Suppressor macrophage treated with lipopolysaccharide for 1 hour (primary cell): Measurements from ENCODE around the gene ATXN2.
"Not testable (repeated sequence)": the region's sequence is repeated elsewhere in the genome, so short reads cannot be mapped to it uniquely, and the experiment has no call there.

ENCODE experiments used
- DNase-seq, 3 donors: peaks; one replicate each; pipeline ENCODE4 v3.0.0-alpha.2; 2020 to 2022

ATXN2 gene

GRCh38 chr12:111494676-111495075 lies 104.4 kb downstream of the ATXN2 start:
- no peak for DNase-seq

DNA sequence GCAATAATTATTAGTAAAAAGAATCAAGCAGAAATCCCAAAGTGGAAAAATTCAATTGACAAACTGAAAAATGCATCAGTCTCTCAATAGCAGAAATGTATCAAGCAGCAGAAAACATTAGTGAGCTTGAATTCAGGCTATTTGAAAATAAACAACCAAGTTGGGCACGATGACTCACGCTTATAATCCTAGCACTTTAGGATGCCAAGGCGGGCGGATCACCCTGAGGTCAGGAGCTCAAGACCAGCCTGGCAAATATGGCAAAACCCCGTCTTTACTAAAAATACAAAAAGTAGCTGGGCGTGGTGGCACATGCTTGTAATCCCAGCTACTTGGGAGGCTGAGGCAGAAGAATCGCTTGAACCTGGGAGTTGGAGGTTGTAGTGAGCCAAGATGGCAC lies 106.1 kb downstream of the ATXN2 start:
- DNase-seq: not testable (repeated sequence)

DNA sequence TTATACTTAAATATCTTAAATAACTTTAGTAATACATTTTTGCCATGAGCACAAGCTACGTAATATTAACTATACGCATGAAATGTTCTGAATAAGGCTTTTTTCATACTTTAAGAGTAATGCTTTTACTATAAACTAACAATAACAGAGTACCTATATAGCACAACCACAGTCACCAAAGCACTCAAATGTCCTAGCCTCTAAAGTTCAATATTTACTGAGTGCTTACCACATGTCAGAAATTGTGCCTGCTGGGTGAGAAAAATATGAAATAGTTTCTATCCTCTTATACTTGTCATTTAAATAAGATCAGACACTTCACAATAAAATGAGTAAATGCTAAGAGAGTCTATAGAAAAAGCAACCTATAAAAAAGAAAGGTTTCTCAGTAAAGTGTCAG lies 110.3 kb downstream of the ATXN2 start:
- no peak for DNase-seq

GRCh38 chr12:111488271-111488670 lies 110.8 kb downstream of the ATXN2 start:
- no peak for DNase-seq

DNA sequence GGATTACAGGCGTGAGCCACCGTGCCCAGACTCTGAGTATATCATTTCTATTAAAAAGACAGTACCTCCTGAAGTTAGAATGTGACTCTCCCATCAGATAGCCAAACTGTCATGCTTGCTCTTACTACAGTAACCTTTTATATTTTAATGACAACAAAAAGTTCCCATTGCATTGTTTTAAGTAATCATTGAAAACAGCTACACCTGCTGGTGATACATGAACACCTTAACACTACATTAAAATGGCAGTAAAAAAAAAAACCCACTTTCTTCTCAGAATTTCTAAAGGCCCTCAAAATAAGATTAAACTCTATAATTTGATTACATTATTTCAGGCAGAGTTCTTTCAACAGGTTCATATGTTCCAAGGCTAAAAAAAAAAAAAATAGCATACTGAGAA lies 116.7 kb downstream of the ATXN2 start:
- DNase-seq: peak in 2 of 3 donors; percentile 28 to 36

GRCh38 chr12:111471236-111471635 lies 127.9 kb downstream of the ATXN2 start:
- DNase-seq: peak; percentile 37 to 46 (median 40)

- peak in 2 of 3 donors; percentile 69 to 71 for DNase-seq
Measured at GRCh38 chr12:111469401-111469800, 129.7 kb downstream of the ATXN2 start.

DNA sequence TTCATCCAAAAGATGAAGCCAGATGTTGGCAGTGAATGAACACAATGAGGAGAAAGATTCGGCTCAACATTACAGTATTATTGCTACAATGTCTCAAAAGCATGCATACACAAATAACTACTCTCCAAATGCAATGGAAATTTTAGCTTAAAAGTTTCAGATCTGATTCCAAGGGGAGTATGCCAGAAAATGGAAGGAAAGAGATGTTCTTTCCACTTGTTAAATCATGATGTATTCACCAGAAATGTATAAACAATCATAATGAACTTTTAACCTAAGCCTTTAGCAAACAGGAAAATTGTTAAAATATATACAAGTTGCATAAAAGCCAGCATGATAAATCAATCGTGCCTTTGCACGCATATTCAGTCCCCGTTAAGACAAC lies 131.3 kb downstream of the ATXN2 start:
- no peak for DNase-seq

- DNase-seq: peak in 1 of 3 donors; percentile 23
Measured at GRCh38 chr12:111467092-111467856, 131.8 kb downstream of the ATXN2 start.

DNA sequence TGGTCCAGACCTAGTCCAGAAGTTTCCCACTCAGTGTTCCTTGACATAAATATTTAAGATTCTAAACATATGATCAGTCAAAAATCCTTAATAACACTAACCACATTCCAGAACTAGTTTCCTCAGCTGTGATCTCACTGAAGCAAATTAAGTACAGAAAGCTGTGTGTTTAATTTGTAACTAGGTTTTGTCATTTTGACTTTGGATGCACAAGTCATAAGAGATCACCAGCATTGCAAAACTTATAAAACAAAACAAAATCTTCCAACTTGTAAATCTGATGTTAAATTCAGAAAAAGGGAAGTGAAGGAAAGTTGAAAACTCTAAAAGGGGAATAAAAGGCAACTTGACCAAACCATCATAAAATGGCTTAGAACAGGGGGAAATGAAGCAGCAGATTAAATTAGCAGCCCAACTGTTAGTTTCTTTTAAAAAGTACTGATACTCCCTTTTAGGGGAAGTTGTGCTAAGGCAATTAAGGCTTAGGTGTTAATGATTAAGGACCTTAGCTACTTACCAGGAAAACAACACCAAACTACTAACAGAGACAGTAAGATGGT lies 136.8 kb downstream of the ATXN2 start:
- peak; percentile 15 to 68 (median 63) for DNase-seq

GRCh38 chr12:111460111-111460510 lies 139.0 kb downstream of the ATXN2 start:
- not testable (repeated sequence) for DNase-seq

- DNase-seq: no peak
Measured at GRCh38 chr12:111458546-111459172, 140.5 kb downstream of the ATXN2 start.

DNA sequence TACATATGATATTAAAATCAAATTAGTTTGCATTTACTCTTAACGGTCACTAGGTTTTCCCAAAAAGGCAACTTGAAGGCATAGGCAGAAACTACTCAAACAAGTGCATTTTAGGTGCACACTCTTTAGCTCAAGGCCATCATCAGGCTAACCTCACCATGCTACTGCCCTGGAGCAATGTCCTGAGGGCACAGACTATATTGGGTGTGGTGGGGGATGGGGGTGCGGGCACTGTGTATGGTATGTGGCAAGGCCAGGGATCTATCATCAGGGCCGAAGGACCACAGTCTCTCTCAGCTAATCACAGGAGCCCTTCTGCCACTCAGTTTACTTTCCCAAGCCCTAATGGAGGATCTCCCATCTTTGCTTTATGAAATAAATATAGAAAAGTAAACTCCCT lies 141.5 kb downstream of the ATXN2 start:
- no peak for DNase-seq

GRCh38 chr12:111457071-111457470 lies 142.0 kb downstream of the ATXN2 start:
- no peak for DNase-seq

DNA sequence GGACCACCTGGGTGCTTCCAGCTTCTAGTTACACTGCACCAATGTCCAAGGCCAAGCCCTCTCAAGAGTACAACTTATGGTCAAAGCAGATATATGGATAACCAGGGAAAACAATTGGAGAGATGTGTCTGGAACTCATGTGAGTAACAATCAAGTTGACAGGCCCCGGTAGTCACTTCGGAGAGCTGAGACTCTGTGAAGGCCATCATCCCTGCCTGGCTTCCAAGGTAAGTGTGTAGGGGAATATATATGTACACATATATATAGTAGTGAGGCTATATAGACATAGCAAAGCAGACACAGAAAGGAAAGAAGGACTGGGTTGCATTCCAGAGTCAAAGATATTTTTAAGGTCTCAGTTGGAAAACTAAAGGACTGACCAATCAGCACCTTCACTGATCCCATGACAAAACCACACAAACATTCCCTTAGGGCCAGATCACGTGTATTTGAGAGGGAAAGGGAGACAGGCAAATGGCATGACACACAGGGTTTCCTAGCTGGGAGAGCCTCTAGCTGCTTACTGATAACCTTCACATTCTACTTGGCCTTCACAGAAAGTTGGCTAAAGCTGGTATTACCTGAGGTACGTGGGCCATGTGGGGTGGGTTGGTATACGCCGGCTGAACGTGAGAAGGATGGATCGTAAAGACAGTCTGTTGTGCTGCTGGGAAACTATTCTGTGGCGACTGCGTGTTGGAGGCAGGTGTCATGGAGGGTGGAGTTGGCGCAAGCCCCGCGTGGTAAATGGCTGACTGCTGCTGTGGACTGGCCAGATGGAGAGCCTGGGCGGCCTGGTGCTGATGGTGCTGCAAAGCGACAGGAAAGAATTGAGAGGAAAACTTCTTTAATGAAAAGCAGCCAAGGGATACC lies 143.4 kb downstream of the ATXN2 start:
- no peak for DNase-seq

DNA sequence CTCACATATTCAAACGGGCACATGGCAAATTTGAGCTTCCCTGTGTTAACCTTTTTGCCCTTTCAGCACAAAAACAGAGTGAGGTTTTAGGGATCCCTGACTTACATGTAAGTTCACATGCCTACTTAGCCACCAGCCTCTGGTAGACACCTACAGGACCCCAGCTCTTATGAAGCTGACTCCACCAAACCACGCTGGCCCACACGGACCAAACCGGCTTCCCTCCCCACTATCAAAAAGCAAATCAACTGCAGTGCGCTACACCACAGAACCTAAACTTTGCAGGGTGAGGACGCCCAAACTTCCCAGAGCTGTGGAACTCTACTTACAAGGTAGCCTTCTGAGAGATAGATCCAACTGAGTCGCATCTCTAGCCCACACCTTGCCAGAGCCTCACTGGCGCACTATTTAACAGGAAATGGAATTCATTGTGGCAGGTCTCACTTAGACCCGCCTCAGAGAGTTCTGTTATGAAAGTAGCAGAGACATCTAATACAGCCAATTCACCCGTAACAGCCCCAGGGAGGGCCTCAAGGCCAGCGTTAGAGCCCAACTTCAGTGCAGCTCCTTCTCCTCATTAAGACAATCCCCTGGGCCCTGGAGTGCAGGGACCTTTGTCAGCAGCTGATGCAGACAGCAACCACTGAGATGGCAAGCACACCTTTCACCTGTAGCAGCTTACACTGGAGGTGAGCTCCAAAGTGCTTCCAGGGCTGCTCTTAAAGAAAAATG lies 144.2 kb downstream of the ATXN2 start:
- DNase-seq: no peak

DNA sequence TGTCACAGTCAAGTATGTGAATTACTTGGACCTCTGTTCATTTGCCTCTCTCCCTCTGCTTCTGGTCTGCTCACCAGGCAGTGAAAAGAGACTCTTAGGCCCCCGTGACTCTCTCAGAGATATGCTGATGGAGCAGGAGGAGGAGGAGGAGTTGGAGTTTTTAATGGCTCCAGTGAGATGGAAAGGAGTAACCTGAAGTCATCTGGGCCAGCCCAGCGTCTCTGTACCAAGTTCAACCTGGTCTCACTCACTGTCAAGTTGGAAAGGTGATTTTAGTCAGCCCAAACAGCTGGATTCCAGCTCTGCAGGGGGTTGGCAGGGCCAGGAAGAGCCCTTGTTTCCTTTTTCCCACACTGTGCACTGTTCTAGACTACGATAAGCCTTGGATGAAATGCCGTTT lies 144.8 kb downstream of the ATXN2 start:
- no peak for DNase-seq

DNA sequence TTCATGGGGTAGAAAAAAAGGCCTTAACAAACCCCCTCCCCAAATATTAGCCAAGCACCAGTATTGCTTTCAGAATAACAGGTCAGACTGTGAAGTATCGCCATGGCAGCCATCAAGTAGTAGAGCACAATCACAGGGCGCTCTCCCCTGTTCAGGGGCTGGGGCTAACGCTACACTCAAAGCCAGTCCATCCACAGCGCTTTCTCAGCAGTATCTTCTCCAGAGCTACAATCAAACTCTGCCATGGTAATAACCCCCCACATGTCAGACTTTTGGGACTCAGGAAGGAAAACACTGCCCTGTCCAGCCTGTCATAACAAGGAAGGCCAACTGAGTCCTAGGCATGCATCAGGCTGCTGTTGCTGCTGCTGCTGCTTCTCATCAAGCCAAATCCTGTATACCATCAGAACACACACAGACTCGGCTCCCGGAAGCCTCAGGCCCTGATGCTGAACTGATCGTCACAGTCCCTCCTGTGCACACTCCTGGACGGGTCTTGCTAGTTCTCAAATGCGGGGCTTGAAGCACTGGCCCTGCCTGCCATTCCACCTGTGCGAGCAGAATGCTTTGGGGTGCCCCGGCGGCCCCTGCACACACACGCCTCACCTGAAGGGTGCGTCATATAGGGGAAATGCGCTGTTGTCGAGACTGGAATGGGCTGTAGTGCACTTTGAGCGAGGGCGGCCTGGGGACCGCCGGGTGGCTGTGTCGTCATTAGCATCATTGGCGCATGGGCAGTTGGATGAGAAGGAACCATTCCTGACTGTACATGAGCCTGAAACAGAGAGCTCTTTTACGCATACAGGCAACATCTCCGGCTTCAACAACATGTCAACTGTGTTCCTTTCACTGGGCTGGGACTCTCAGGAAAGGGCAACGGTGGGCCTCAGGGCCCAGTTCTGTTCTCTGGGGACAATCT lies 145.8 kb downstream of the ATXN2 start:
- no peak for DNase-seq

DNA sequence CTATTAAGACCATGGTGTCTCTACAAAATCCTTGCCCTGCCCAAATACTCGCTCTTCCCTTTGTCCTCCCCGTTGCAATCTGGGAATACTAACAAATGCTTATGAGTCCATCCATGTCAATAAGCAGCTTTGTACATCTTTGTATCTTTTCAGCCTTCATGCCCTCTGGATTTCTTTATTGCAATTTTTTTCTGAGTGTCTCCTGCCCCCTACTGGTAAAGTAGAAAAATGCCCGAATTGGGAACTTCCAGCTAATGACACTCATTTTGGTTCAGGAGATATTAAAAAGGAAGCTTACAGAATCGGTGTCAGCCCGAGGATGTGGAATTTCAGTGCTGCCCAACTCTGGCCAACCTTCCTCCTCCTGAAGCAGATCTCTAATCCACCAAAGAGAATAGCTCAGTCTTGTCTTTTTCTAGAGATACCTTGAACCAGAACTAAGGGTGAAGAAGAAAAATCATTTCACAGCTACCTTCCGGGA lies 147.4 kb downstream of the ATXN2 start:
- DNase-seq: peak; percentile 65 to 84 (median 83)

DNA sequence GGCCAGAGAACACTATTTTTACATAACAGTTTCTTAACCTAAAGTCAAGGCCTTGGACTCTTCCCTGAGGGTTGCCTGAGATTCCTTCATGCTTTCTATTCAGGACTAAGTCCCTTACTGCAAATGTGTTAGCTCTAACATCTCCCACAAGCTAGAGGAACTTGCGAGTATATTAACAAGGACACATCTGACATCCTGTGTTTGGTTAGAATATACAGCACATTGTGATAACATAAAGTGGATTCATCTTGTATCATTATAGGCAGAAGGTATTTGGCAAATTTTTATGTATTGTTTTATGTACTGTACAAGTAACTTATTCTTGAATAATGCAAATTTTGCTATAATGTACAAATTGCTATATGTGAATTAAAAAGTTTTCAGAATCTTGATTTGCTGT lies 147.9 kb downstream of the ATXN2 start:
- no peak for DNase-seq

DNA sequence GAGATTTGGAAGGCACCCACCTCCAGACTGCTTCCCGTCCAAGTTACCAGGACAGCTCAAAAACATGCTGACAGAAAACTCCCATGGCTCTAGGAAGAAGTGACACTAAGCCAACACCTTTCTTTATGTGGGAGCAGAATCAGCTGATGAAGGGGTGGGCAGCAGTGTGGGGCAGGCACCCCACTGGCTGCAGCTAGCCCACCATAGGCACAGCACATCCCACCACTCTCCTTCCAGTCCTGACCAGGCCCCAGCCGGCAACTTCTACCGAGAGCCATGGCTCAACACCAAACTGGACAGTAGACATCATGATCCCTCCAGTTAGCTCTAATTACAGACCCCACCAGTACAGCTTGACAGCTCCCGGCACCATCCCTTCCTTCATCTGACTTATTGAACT lies 148.4 kb downstream of the ATXN2 start:
- DNase-seq: no peak
